Germinal center (tissue), 1 donor: ENCODE measurements around the gene CST9.
"Not testable (repeated sequence)": the region's sequence is repeated elsewhere in the genome, so short reads cannot be mapped to it uniquely, and the experiment has no call there.

ENCODE experiments used
- DNase-seq: peaks from one replicate; pipeline ENCODE4 v3.0.0; 2012; ENCODE audit warnings: mixed read lengths, low spot score

The CST9 gene

DNA sequence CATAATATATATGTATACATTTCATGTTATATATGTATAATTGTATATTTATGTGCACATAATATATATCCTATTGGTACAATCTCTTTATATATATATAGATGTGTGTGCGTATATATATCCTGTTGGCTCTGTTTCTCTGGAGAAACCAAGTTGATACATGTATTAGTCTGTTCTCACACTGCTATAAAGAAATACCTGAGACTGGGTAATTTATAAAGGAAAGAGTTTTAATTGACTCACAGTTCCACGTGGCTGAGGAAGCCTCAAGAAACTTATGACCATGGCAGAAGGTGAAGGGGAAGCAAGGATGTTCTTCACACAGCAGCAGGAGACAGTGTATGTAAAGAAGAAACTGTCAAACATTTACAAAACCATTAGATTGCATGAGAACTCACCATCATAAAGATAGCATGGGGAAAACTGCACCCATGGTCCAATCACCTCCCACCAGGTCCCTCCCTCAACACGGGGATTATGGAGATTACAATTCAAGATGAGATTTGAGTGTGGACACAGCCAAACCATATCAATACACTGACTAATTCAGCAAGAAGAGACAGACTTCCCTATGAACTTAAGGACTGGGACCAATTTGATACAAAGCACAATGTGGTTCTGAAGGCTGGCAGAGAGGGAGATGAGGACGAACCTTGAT lies 18.1 kb upstream of the CST9 start:
- DNase-seq: no peak

DNA sequence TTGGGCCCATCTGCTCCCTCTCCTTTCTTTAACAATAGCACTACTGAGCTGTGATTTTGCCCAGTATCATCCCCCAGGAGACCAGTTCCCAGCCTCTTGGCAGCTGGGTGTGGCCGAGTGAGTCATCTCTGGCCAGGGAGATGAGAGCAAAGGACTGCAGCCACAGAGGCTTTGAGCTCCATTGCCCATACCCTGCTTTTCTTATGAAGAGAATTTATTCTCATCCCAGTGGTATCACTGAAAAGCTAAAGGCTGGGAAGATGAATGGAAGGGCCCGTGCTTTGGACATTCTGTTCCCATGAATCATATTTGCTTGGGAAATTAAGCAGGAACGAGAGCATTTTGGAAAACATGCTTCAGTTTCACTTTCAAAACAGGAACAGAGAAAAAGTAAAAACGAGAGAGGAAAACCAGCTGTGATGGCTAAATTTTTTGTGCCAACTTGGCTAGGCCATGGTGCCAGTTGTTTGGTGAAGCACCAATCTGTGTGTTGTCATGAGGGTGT lies 17.2 kb upstream of the CST9 start:
- no peak for DNase-seq

DNA sequence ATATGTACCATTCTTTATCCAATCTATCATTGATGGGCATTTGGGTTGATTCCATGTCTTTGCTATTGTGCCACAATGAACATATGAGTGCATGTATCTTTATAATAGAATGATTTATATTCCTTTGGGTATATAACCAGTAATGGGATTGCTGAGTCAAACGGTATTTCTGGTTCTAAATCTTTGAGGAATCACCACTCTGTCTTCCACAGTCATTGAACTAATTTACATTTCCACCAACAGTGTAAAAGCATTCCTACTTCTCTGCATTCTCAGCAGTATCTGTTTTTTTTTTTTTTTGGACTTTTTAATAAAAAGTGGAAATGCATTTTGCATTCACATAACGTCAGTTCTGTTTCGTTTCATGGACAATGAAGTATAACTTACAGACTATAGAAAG lies 16.7 kb upstream of the CST9 start:
- not testable (repeated sequence) for DNase-seq

DNA sequence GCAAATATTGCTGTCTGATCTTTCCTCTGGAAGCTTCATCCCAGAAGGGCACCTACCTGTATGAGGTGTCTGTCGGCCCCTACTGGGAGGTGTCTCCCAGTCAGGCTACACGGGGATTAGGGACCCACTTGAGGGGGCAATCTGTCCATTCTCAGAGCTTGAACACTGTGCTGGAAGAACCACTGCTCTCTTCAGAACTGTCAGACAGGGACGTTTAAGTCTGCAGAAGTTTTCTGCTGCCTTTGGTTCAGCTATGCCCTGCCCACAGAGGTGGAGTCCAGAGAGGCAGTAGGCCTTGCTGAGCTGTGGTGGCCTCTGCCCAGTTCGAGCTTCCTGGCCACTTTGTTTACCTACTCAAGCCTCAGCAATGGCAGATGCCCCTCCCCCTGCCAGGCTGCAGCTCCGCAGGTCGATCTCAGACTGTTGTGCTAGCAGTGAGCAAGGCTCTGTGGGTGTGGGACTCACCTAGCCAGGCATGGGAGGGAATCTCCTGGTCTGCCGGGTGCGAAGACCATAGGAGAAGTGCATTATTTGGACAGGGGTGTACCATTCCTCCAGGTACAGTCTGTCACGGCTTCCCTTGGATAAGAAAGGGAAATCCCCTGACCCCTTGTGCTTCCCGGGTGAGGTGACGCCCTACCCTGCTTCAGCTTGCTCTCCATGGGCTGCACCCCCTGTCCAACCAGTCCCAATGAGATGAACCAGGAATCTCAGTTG lies 15.1 kb upstream of the CST9 start:
- not testable (repeated sequence) for DNase-seq

DNA sequence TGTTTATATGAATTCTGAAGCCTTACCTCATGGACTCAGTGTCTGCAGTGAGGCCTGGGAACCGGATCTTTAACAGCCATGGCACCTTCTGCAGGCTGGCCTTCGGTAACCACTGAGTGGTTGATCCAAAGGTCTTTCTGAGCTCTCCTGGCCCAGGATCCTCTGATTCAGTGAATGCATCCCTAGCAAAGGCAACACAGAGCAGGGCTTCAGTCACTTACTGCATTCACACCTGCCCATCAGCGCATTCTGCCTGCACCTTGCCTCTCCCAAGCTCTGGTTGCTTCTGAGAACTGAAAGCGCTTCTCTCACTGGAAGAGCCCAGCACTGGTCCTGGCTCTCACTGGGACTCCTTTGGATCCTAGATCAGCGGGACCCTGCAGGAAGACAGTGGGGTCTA lies 8.4 kb upstream of the CST9 start:
- no peak for DNase-seq

DNA sequence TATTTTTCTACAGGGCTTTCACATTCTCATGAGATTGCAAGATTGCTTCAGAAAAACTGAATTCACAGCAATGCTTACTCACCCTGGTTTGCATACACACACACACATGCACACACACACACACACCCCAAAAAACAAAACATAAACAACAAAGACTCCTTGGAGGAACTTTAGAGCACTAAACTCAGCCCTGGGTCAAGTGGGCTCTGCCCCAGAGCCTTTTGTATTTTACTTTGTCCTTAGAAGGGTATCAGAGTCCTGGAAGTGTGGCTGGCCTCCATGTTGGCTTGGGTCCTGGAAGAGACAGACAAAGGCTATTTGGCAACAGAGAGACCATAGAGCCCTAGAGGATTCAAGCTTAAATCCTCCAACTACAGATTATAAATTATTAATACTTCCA lies 8.0 kb upstream of the CST9 start:
- no peak for DNase-seq

DNA sequence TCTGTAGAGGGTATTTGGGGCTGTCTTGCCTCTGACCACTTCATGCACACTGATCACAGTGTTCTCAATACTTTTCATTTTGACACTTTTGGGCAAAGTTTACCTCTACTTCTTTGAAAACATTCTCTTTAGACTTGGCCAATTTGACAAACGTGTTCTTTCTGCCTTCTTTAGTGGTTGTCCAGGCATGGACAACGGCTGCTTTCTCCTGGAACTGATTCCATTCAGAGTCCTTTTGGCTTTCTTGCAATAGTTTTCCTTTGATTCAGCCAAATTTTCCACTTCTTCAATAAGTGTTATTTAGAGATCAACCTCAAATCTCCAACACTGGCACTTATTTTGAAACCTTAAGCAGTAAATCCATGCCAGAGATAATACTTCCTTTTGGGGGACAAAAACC lies 6.7 kb upstream of the CST9 start:
- DNase-seq: no peak

DNA sequence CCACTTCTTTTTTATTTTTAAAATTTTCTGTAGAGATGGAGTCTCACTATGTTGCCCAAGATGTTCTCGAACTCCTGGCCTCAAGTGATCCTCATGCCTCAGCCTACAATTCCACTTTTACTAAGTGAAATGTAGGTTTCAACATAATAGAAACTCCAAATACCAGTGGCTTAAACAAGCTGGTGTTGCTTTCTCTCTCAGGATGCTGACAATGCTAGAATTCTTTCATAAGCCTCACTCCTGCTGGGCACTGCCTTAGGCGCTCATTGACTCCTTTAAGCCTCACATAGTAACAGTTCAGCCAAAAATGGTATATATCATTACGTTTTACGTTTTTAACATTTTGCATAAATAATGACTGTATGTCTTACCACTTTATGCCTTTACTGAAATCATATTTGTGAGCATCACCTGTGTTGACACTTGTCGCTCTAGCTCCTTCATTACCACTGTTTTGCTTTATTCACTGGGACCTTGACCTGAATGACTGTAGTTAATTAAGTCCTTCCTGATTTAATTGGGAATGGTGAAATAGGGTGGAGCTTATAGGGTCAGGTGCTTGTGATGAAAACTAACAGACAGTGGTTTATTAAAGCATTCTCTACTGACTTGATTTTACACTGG lies 3.9 kb upstream of the CST9 start:
- no peak for DNase-seq

DNA sequence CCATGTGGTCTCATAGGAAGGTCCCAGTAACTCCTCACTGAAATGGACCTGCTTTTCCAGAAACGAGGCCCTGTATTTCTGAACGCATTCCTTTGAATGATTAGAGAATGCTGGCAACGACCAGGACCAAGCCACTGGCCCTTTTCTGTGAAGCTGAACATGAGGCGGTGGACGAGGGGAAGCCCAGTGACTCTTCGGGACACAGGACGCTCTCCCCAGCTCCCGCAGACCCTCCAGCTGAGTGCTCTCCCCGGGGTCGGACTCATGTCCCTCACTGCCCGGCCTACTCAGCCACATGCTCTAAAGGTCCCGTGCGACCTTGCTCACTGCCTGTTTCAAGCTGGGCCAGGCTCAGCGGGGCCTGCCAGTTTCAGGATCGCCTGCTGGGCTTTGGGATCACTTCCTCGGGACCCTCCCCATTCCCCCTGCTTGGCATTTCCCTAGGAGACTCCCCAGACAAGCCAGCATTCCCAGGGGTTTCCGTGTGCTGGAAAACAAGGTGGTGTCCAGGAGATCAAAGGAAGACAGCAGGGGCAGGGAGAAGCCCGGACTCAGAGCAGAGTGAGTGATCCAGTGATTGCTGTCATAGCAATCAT lies 2.6 kb upstream of the CST9 start:
- no peak for DNase-seq

DNA sequence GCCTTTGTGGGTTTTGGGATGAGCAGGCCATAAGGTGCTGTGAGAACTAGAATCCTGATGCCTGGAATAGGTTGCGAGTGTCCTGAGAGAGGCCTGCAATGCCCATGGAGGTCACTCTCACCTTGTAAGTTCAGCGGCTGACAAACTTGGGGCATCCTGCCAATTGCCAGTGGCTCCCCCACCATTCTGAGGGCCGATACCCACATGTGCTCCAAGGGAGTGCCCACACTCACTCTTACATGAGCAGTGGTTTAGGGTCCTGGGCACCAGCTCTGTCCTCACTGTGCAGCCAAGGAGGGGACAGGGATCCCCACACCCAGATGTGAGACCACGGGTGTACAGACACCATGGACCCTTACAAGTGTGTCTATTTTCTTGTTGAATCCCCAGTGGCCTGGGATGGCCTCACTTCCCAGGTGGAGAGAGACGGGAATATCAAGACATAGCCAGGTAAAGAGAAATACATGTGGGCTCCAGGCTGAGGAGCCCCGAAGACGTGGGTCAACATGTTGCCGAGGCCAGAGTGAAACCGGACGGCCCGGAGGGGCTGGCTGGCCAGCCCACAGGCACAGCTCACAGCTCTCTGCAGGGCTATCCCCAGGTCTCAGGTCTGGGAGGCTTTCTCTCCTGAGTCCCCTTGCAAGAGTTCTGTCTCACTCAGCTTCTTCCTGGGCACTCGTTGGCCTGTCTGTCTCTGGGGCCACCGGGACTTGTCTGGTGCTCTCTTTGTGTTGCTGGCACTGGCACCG lies 2.0 kb upstream of the CST9 start:
- no peak for DNase-seq

DNA sequence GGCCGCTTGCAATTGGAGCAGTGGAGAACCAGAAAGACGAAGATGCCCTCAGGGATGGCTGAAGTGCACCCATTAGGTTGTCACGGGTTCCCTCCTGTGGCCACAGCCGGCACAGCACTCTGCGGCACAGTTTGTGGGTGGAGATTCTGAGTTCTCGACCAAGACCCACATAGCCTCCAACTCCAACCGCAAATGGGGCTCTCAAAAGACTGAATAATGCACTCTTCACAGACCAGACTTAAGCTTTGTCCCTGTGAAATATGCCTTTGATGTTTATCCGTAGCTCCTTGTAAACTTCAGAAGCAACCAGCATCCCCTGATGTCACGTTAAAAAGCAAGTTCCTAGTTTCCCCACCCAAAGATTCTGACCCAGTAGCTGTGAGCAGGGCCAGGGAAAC lies 934 bp upstream of the CST9 start:
- peak; percentile 75 for DNase-seq

DNA sequence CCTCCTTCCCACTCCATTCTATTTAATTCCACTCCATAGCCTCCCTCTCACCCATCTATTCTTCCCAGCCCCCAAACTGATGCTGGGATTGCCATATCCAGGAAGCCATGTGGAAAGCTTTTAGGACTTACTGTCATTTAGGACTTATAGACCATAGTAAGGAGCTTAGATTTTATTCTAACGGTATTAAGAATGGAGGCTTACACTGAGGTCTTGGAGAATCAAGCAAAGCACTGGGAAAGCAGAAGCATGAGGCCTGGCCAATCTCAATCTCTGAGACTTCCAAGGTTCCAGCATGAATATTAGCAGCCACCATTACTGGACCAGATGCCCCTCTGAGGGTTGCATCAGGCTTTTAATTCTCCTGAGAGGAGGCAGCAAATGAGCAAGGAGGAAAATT lies 1.4 kb downstream of the CST9 start:
- no peak for DNase-seq

DNA sequence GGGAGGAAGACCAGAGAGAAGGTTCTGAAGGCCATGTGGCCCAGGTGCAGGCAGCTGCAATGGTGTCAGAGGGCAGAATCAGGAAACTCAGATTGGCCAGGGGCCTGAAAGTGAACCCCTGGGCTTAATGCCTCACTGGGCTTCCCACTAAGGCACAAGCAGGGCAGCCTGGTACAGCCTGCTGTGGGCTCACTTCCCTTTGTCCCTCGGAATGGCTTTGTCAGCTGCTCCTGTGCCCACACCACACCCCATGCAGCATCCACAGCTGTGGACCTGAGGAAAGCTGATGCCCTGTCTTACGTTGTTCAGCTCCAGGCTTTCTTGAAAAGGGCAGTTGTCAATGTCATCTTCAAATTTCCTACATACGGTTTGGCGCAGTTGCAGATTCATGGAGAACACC lies 2.4 kb downstream of the CST9 start:
- DNase-seq: no peak

DNA sequence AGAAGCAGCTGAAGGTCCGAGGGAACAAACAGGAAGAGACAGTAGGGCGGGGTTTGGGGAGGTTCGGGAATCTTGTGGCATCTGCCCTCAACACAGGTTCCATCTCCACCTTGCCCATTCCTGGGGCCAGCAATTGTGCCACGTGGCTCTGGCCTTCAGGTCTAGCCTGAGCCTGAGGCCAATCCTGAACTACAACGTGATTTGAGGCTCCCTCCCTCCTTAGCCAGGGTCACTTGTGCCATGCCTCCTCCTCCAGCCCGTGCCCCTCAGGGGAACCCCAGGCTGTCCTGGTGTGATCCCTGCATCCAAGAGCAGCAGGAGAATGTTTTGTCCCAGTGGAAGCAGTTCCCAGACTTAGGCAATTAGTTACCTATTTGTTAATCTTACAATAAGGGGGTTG lies 3.0 kb downstream of the CST9 start:
- DNase-seq: no peak

DNA sequence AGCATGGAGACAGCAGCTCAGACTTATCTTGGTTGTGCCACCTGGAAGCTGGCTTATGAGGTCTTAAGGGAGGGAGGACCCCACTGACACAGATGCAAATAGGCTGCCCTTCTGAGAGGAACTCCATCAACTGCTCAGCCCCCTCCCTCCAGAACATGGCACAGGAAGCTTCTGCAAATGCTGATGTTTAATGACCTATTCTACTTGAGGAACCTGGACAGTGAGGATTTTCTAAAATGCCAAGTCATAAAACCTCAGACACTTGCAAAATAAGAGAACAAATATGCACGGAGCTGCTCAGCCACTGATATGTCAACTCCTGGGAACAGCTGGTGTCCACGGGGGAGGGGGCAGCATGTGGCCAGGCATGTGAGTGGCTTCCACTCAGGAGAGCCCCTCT lies 3.5 kb downstream of the CST9 start:
- DNase-seq: no peak

DNA sequence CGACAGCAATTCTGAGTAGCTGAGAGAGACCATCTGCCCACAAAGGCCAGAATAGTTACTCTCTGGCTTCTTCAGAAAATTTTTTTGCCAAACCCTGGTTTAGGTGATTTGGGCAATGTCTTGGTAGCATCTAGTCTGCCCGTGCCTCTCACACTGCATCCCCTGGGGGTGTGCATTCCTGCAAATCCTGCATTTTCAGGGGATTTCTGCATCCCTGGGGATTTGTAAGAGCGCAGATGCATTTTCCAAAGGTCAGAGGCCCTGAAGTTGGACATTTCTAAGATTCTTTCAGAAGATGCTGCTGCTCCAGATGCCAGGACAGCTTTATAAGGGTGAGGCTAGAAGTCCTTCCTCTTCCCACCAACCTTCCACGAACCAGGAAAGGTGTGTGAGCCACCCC lies 4.0 kb downstream of the CST9 start:
- no peak for DNase-seq

DNA sequence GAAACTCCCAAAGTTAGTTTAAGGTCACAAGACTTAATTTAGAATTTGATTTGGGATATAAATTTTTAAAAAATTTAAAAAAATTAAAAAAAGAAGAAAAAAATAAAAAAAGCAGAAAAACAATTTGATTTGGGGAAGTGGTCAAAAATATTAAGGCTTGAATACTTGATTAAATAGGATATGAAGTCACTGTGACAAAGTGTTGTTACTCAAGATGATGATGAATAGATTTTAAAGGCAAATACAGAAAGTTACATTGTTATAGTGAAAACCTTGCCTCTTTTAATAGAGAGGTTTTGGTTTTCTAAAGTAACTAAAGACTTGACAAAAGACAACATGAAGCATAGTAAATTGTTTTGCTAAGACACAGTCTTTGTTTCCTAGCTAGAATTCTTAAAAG lies 7.2 kb downstream of the CST9 start:
- no peak for DNase-seq

DNA sequence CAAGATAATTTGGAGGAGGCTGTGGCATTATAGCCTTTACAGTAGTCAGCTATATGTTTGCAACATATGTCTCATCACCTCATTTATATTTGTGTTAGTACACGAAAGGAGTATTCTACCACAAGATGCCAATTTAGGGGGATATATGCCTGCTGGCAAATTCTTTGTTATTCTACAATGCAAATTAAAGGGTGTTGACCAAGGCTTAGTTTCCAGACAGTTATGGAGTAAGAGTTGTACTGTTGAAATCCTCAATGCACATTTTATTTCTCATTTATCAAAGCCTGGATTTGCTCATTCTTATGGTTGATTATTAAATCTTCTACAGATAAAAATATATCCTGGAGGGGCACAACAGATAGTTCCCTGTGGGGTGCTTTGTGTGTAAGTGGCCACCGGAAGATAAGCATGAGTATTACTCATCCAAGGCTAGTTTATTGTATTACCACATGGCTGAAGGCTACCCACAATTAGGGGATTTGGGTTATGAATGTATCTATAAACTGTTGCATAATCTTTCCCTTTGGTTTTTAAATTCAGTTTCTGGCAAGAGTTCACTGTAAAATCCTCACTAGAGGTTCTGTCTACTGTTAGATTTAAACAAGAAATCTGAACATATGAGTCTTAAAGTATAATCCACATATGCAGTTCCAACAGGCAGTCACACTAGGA lies 9.0 kb downstream of the CST9 start:
- no peak for DNase-seq

DNA sequence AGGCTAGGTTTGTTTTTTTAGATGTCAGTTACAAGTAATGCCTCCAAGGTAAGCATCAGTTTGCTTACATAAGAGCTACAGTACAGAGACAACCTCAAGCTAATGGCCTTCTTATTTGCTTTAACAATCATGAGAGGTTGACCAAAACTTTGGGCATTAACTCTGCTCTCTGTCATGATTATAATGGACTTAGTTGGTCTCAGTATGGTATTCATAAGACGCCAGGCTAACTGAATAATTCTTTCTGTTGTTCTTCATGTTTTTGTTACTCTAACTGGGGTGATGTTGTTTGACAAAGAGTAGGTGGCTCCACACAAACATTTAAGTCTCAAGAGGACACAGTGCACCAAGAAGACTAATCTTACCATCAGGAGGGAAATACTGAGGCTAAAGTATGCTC lies 9.8 kb downstream of the CST9 start:
- DNase-seq: no peak

DNA sequence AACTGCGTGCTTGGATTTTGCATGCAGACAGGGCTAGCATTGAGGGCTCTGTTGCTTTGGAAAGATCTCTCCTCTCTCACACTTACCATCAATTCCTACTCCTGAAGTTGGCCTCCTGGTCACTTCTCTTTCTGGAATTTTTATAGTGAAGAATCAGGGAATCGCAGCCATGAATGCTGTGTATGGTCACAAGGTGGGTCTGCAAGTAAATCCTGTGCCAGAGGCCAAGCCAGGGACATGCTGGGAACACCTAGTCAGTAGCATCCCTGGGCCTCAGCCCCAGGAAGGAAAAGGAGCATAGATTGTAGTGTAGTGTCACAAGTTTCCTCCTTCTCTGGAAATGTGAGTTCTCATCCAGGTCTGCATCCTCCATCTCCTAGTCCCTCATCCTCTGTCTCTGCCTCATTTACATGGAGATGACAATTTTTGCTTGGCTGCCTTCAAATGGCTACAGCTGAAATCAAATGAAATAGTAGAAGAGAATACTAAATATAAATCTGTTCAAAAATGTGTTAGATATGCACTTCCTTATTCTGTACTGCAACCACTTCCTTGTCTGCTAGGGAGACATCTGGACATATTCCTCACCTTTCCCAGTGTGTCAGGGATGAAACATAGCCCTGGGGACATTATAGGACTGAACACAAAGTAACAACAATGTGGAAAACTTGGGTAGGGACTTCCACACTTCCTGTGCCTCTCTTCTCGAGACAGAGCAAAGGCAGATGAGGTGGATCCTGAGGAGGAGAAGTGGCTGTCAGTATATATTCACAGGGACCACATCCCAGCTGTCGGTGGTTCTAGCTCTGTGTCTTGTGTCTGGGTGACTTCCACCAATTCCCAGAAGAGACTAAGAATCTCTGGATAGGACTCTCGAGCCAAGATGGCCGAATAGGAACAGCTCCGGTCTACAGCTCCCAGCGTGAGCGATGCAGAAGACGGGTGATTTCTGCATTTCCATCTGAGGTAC lies 17.0 kb downstream of the CST9 start:
- DNase-seq: no peak

DNA sequence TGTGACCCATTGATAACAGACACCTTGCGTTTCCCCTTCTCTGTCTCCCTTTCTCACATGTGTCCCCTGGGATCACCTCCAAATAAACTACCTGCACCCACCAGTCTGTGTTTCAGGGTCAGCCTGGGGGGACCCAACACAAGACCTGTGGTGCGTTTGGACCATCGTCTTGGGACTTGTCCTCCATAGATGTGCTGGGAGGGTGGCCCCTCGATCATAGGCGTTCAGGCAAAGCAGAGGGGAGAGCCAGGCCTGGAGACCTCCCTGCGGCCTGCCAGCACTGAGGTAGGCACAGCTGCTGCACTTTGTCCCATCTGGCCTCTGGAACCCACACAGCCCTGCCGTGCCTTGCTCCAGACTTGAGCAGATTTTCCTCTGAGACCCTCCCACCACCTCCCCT lies 18.1 kb downstream of the CST9 start:
- DNase-seq: no peak
